Liver (tissue), 9 donors: ENCODE measurements around the gene INPP5B. TPM values are rescaled to one million over a fixed set of nuclear protein-coding genes. Genes with fewer than 3 reads are reported as not detected.

Experiments used
- DNase-seq: peaks from one replicate; pipeline ENCODE4 v3.0.0-alpha.2; 2017; ENCODE audit warnings: low spot score
- H3K27ac ChIP-seq, 2 donors: one replicate each; pipeline ENCODE4 v1.7.0; 2013; ENCODE audit warnings: inconsistent platforms in 2 of 2, low read length in 2 of 2, control low read depth in 1 of 2, low read depth in 1 of 2, mild to moderate bottlenecking in 1 of 2
- H3K27me3 ChIP-seq, 4 donors: one replicate each; pipeline versions ENCODE4 v1.6.1 to v1.7.0; 2013; ENCODE audit warnings: low read length in 3 of 4, inconsistent platforms in 1 of 4, mild to moderate bottlenecking in 1 of 4, moderate library complexity in 1 of 4; ENCODE audit not compliant: control insufficient read depth in 4 of 4, insufficient read depth in 4 of 4
- H3K36me3 ChIP-seq, 4 donors: one replicate each; pipeline versions ENCODE4 v1.6.1 to v1.7.0; 2013; ENCODE audit warnings: low read length in 3 of 4, mild to moderate bottlenecking in 3 of 4, low read depth in 1 of 4, moderate library complexity in 1 of 4; ENCODE audit not compliant: control insufficient read depth in 4 of 4, insufficient read depth in 3 of 4
- H3K4me1 ChIP-seq, 4 donors: one replicate each; pipeline versions ENCODE4 v1.6.1 to v1.7.0; 2013; ENCODE audit warnings: low read length in 3 of 4, mild to moderate bottlenecking in 3 of 4, moderate library complexity in 1 of 4; ENCODE audit not compliant: control insufficient read depth in 4 of 4, insufficient read depth in 4 of 4
- H3K4me3 ChIP-seq, 3 donors: one replicate each; pipeline versions ENCODE4 v1.6.1 to v1.7.0; 2013; ENCODE audit warnings: low read length in 3 of 3, control low read depth in 1 of 3, low read depth in 1 of 3, mild to moderate bottlenecking in 1 of 3
- H3K9ac ChIP-seq, 2 donors: one replicate each; pipeline ENCODE4 v1.7.0; 2013; ENCODE audit warnings: low read length in 2 of 2, mild to moderate bottlenecking in 2 of 2, moderate library complexity in 2 of 2, control low read depth in 1 of 2, low read depth in 1 of 2
- H3K9me3 ChIP-seq, 4 donors: one replicate each; pipeline versions ENCODE4 v1.6.1 to v1.7.0; 2013; ENCODE audit warnings: low read length in 3 of 4; ENCODE audit not compliant: control insufficient read depth in 4 of 4
- EGR1 ChIP-seq, 2 donors: IDR thresholded peaks; 2 replicates each; pipeline ENCODE4 v1.6.1; 2016 to 2018; ENCODE audit warnings: antibody characterized with exemption in 2 of 2, low read depth in 2 of 2
- FOXA1 ChIP-seq: IDR thresholded peaks from 2 replicates; pipeline ENCODE4 v1.6.1; 2016; ENCODE audit warnings: antibody characterized with exemption
- FOXA2 ChIP-seq: IDR thresholded peaks from 2 replicates; pipeline ENCODE4 v1.6.1; 2016; ENCODE audit warnings: antibody characterized with exemption
- GABPA ChIP-seq, 2 donors: IDR thresholded peaks in 1 of 2; conservative IDR thresholded peaks in 1 of 2; 2 replicates each; pipeline ENCODE4 v1.6.1; 2016; ENCODE audit warnings: antibody characterized with exemption in 2 of 2, mild to moderate bottlenecking in 1 of 2, moderate library complexity in 1 of 2
- HNF4A ChIP-seq, 2 donors: conservative IDR thresholded peaks; 2 replicates each; pipeline ENCODE4 v1.6.1; 2016; ENCODE audit warnings: antibody characterized with exemption in 2 of 2, mild to moderate bottlenecking in 2 of 2
- HNF4G ChIP-seq: IDR thresholded peaks from 2 replicates; pipeline ENCODE4 v1.6.1; 2016; ENCODE audit warnings: antibody characterized with exemption
- JUND ChIP-seq, 2 donors: IDR thresholded peaks; 2 replicates each; pipeline ENCODE4 v1.6.1; 2016; ENCODE audit warnings: antibody characterized with exemption in 2 of 2
- NR2F2 ChIP-seq: IDR thresholded peaks from 2 replicates; pipeline ENCODE4 v1.6.1; 2016; ENCODE audit warnings: antibody characterized with exemption
- RXRA ChIP-seq, 2 donors: IDR thresholded peaks; 2 replicates each; pipeline ENCODE4 v1.6.1; 2017 to 2018; ENCODE audit warnings: antibody characterized with exemption in 2 of 2, mild to moderate bottlenecking in 1 of 2
- SP1 ChIP-seq: IDR thresholded peaks from 2 replicates; pipeline ENCODE4 v1.6.1; 2018; ENCODE audit warnings: antibody characterized with exemption, mild to moderate bottlenecking
- TAF1 ChIP-seq: conservative IDR thresholded peaks from 2 replicates; pipeline ENCODE4 v1.6.1; 2016; ENCODE audit warnings: antibody characterized with exemption, mild to moderate bottlenecking
- YY1 ChIP-seq: IDR thresholded peaks from 2 replicates; pipeline ENCODE4 v1.6.1; 2016; ENCODE audit warnings: antibody characterized with exemption, mild to moderate bottlenecking
- ZBTB33 ChIP-seq: IDR thresholded peaks from 2 replicates; pipeline ENCODE4 v1.6.1; 2016; ENCODE audit warnings: antibody characterized with exemption
- WGBS: extraction: QIAGEN DNeasy Blood & Tissue Kit; methylation state at CpG from one replicate; pipeline ENCODE4 v1.1.7; 2013; 5-methylcytosine and 5-hydroxymethylcytosine counted together
- polyA plus RNA-seq, 2 donors: library from polyadenylated mRNA; stranded (reverse) in 1 of 2; unstranded in 1 of 2; fragments of 200-250 nt in 1 of 2; fragments of >200 nt in 1 of 2; fragmentation: Nextera tagmentation in 1 of 2; extraction: Ambion mirVana in 1 of 2; gene quantifications; one replicate each; pipeline versions ENCODE4 v1.2.1 to v1.2.3, GENCODE V29; 2013 to 2015
- total RNA-seq, 2 donors: library from RNA; depleted of rRNA; stranded (reverse); fragments of >200 nt; gene quantifications; one replicate each; pipeline ENCODE4 v1.2.3, GENCODE V29; 2014
- TF ChIP-seq, protein P1 (sequence below): fragments of 150-350 bp; IDR thresholded peaks from 2 replicates; pipeline ENCODE4 v1.5.1; 2017; ENCODE audit warnings: improper control_type of control experiment, low read depth, low read length; ENCODE audit not compliant: missing input control
- TF ChIP-seq, protein P2 (sequence below): IDR thresholded peaks from 2 replicates; pipeline ENCODE4 v1.6.1; 2016; ENCODE audit warnings: antibody characterized with exemption
- donor health status: healthy.
- donor health status: healthy.
- donor health status: healthy.
- donor health status: healthy.
- donor health status: healthy.

Gene INPP5B
- total and polyA plus RNA-seq, 4 donors: 5.0 to 30.9 (median 13.6) TPM

GRCh38 chr1:37845786-37846185, 101.1 kb downstream of the INPP5B start:
- Histone ChIP-seq H3K36me3 (peaks cover 0 to 4% (median under 1%) of the 10 kb centered on the region in 4 donors), H3K4me3 (no peak overlapping the region), H3K9me3 (no peaks in the 10 kb centered on the region), H3K27ac (no peak overlapping the region), H3K27me3 (no peaks in the 10 kb centered on the region), H3K4me1 (peaks cover 0 to 21% (median 7%) of the 10 kb centered on the region in 4 donors), H3K9ac (no peak overlapping the region)
- TF ChIP-seq GABPA (IDR thresholded peaks at IDR 0.05 in 1 of 2, conservative IDR thresholded peaks at IDR 0.05 in 1 of 2): no peak
- TF ChIP-seq FOXA1: no peak
- TF ChIP-seq RXRA (IDR thresholded peaks at IDR 0.05): no peak
- no peak for TF ChIP-seq YY1
- no peak for TF ChIP-seq HNF4G
- TF ChIP-seq, protein P1, sequence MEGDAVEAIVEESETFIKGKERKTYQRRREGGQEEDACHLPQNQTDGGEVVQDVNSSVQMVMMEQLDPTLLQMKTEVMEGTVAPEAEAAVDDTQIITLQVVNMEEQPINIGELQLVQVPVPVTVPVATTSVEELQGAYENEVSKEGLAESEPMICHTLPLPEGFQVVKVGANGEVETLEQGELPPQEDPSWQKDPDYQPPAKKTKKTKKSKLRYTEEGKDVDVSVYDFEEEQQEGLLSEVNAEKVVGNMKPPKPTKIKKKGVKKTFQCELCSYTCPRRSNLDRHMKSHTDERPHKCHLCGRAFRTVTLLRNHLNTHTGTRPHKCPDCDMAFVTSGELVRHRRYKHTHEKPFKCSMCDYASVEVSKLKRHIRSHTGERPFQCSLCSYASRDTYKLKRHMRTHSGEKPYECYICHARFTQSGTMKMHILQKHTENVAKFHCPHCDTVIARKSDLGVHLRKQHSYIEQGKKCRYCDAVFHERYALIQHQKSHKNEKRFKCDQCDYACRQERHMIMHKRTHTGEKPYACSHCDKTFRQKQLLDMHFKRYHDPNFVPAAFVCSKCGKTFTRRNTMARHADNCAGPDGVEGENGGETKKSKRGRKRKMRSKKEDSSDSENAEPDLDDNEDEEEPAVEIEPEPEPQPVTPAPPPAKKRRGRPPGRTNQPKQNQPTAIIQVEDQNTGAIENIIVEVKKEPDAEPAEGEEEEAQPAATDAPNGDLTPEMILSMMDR: no peak
- no peak for TF ChIP-seq NR2F2
- TF ChIP-seq, protein P2, sequence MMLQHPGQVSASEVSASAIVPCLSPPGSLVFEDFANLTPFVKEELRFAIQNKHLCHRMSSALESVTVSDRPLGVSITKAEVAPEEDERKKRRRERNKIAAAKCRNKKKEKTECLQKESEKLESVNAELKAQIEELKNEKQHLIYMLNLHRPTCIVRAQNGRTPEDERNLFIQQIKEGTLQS: no peak
- TF ChIP-seq ZBTB33: no peak
- no peak for TF ChIP-seq JUND (IDR thresholded peaks at IDR 0.05)
- TF ChIP-seq SP1: no peak
- no peak for TF ChIP-seq EGR1 (IDR thresholded peaks at IDR 0.05; ENCODE audit: low read depth in 2 of 2)
- TF ChIP-seq TAF1: no peak
- no peak for TF ChIP-seq HNF4A (conservative IDR thresholded peaks at IDR 0.05)
- whole genome bisulfite sequencing: 75% methylated on average over 3 of the region's 3 CpGs
- no peak for DNase-seq

- Histone ChIP-seq H3K27ac (no peak overlapping the region), H3K4me3 (no peak overlapping the region), H3K4me1 (peaks cover 0 to 17% (median 4%) of the 10 kb centered on the region in 4 donors), H3K9ac (no peak overlapping the region), H3K9me3 (no peaks in the 10 kb centered on the region), H3K36me3 (peaks cover 0 to 4% (median 2%) of the 10 kb centered on the region in 4 donors), H3K27me3 (no peaks in the 10 kb centered on the region)
- no peak for DNase-seq
- WGBS: 75% methylated on average over 5 of the region's 5 CpGs
- TF ChIP-seq FOXA2: no peak
- TF ChIP-seq ZBTB33: no peak
Measured at GRCh38 chr1:37845049-37845646, 101.7 kb downstream of the INPP5B start.
